GM18505 (cell line): ENCODE results near the gene ESRP2.

Experiments used
- ATAC-seq: cut with Tn5 transposase; IDR thresholded peaks from one replicate; pipeline ENCODE4 v1.9.1; 2021; ENCODE audit not compliant: unreplicated experiment
- POLR2A ChIP-seq: IDR thresholded peaks from 4 replicates; pipeline ENCODE4 v1.6.1; 2011; ENCODE audit warnings: borderline replicate concordance; ENCODE audit not compliant: insufficient read depth, insufficient read length; ENCODE audit errors: extremely low read depth

ESRP2 gene

GRCh38 chr16:68272507-68273209 is 36.7 kb upstream of the ESRP2 start:
- no peak for TF ChIP-seq POLR2A
- no peak for ATAC-seq

GRCh38 chr16:68270353-68270752 is 34.4 kb upstream of the ESRP2 start:
- ATAC-seq: no peak
- no peak for TF ChIP-seq POLR2A

GRCh38 chr16:68269793-68270192 is 33.9 kb upstream of the ESRP2 start:
- no peak for ATAC-seq

GRCh38 chr16:68267612-68268405 is 31.9 kb upstream of the ESRP2 start:
- no peak for ATAC-seq
- TF ChIP-seq POLR2A: no peak

More at GRCh38 chr16:68269793-68270192, 33.9 kb upstream of the ESRP2 start:
- TF ChIP-seq POLR2A: no peak

GRCh38 chr16:68265078-68265920 is 29.4 kb upstream of the ESRP2 start:
- peak; percentile 53 for TF ChIP-seq POLR2A
- ATAC-seq: no peak

GRCh38 chr16:68264128-68265077 is 28.5 kb upstream of the ESRP2 start, which contains the start of gene SLC7A6:
Gene SLC7A6 (plus strand): TSS chr16:68264526. CDS start chr16:68274727, 10,201 bp downstream.
- ATAC-seq: peak; percentile 68

GRCh38 chr16:68263559-68264127 is 27.7 kb upstream of the ESRP2 start:
- TF ChIP-seq POLR2A: no peak
- ATAC-seq: no peak

More at GRCh38 chr16:68264128-68265077, 28.5 kb upstream of the ESRP2 start, which contains the start of gene SLC7A6:
- TF ChIP-seq POLR2A: peak; percentile 54

- ATAC-seq: no peak
- no peak for TF ChIP-seq POLR2A
Observed at GRCh38 chr16:68259007-68259825, 23.3 kb upstream of the ESRP2 start.

- no peak for ATAC-seq
- TF ChIP-seq POLR2A: no peak
Observed at GRCh38 chr16:68257906-68258800, 22.2 kb upstream of the ESRP2 start.

- ATAC-seq: no peak
- TF ChIP-seq POLR2A: no peak
Observed at GRCh38 chr16:68257251-68257905, 21.5 kb upstream of the ESRP2 start.

- TF ChIP-seq POLR2A: no peak
- no peak for ATAC-seq
Observed at GRCh38 chr16:68255712-68256111, 19.8 kb upstream of the ESRP2 start.
